H9 (cell line): Measurements from ENCODE around the gene PLS3. TPM values are rescaled to one million over a fixed set of nuclear protein-coding genes. Genes with fewer than 3 reads are reported as not detected.

Experiments
- DNase-seq: peaks from one replicate; pipeline ENCODE4 v3.0.0-alpha.2; 2017
- H2AFZ ChIP-seq: one replicate; pipeline ENCODE4 v1.6.1; 2013; ENCODE audit warnings: mild to moderate bottlenecking, low read length, control low read depth, moderate library complexity
- H2AK5ac ChIP-seq: 2 replicates; pipeline ENCODE4 v1.6.1; 2013; ENCODE audit warnings: low read length, control low read depth, mixed read lengths; ENCODE audit not compliant: insufficient read length
- H2BK120ac ChIP-seq: one replicate; pipeline ENCODE4 v1.6.1; 2013; ENCODE audit warnings: low read depth, mild to moderate bottlenecking, low read length, control low read depth, inconsistent platforms; ENCODE audit not compliant: poor library complexity, severe bottlenecking
- H2BK12ac ChIP-seq: 2 replicates; pipeline ENCODE4 v1.6.1; 2013; ENCODE audit warnings: low read length, control low read depth, mixed read lengths, low read depth; ENCODE audit not compliant: insufficient read length
- H2BK15ac ChIP-seq: 2 replicates; pipeline ENCODE4 v1.6.1; 2013; ENCODE audit warnings: low read depth, low read length, control low read depth
- H2BK20ac ChIP-seq: one replicate; pipeline ENCODE4 v1.6.1; 2013; ENCODE audit warnings: low read depth, mild to moderate bottlenecking, low read length, control low read depth, inconsistent platforms; ENCODE audit not compliant: poor library complexity, severe bottlenecking
- H2BK5ac ChIP-seq: 2 replicates; pipeline ENCODE4 v1.6.1; 2013; ENCODE audit warnings: low read length, control low read depth, mixed read lengths; ENCODE audit not compliant: insufficient read length
- H3K14ac ChIP-seq: 2 replicates; pipeline ENCODE4 v1.6.1; 2013; ENCODE audit warnings: low read length, control low read depth; ENCODE audit not compliant: insufficient read depth
- H3K18ac ChIP-seq: 2 replicates; pipeline ENCODE4 v1.6.1; 2013; ENCODE audit warnings: low read depth, mild to moderate bottlenecking, mixed read lengths, low read length, control low read depth; ENCODE audit not compliant: insufficient read length
- H3K23ac ChIP-seq: 2 replicates; pipeline ENCODE4 v1.6.1; 2013; ENCODE audit warnings: low read length, control low read depth, mixed read lengths, low read depth; ENCODE audit not compliant: insufficient read length
- H3K23me2 ChIP-seq: 2 replicates; pipeline ENCODE4 v1.6.1; 2013; ENCODE audit warnings: low read depth, mild to moderate bottlenecking, mixed read lengths, low read length, control low read depth; ENCODE audit not compliant: insufficient read length, poor library complexity, severe bottlenecking
- H3K27ac ChIP-seq: 2 replicates; pipeline ENCODE4 v1.5.1; 2013; ENCODE audit warnings: low read length, control low read depth, mixed read lengths, low read depth; ENCODE audit not compliant: insufficient read length
- H3K27me3 ChIP-seq: 2 replicates; pipeline ENCODE4 v1.6.1; 2013; ENCODE audit warnings: low read length, control low read depth, inconsistent platforms; ENCODE audit not compliant: insufficient read depth
- H3K4ac ChIP-seq: 2 replicates; pipeline ENCODE4 v1.6.1; 2013; ENCODE audit warnings: low read depth, mild to moderate bottlenecking, control low read depth, inconsistent platforms, low read length, moderate library complexity
- H3K4me1 ChIP-seq: 2 replicates; pipeline ENCODE4 v1.6.1; 2013; ENCODE audit warnings: low read length, control low read depth, inconsistent platforms; ENCODE audit not compliant: insufficient read depth
- H3K4me2 ChIP-seq: 2 replicates; pipeline ENCODE4 v1.6.1; 2013; ENCODE audit warnings: low read length, control low read depth, mixed read lengths; ENCODE audit not compliant: insufficient read length, insufficient read depth
- H3K56ac ChIP-seq: 2 replicates; pipeline ENCODE4 v1.6.1; 2013; ENCODE audit warnings: low read depth, mild to moderate bottlenecking, mixed read lengths, low read length, control low read depth; ENCODE audit not compliant: insufficient read length
- H3K79me1 ChIP-seq: 2 replicates; pipeline ENCODE4 v1.6.1; 2013; ENCODE audit warnings: low read depth, mild to moderate bottlenecking, moderate library complexity, low read length, control low read depth, inconsistent platforms; ENCODE audit not compliant: insufficient read depth, poor library complexity, severe bottlenecking
- H3K79me2 ChIP-seq: 2 replicates; pipeline ENCODE4 v1.6.1; 2013; ENCODE audit warnings: low read length, control low read depth, inconsistent platforms; ENCODE audit not compliant: insufficient read depth
- H3K9ac ChIP-seq: 2 replicates; pipeline ENCODE4 v1.6.1; 2013; ENCODE audit warnings: low read length, control low read depth, mixed read lengths; ENCODE audit not compliant: insufficient read length; ENCODE audit errors: extremely low read depth
- H3K9me3 ChIP-seq: one replicate; pipeline ENCODE4 v1.6.1; 2013; ENCODE audit warnings: low read depth, low read length, inconsistent platforms; ENCODE audit not compliant: control insufficient read depth
- H3T11ph ChIP-seq: one replicate; pipeline ENCODE4 v1.6.1; 2013; ENCODE audit warnings: mild to moderate bottlenecking, low read length, control low read depth, inconsistent platforms
- H4K20me1 ChIP-seq: one replicate; pipeline ENCODE4 v1.6.1; 2013; ENCODE audit not compliant: control insufficient read depth, insufficient read length, insufficient read depth
- H4K5ac ChIP-seq: 2 replicates; pipeline ENCODE4 v1.6.1; 2013; ENCODE audit warnings: low read depth, mild to moderate bottlenecking, mixed read lengths, low read length, control low read depth; ENCODE audit not compliant: insufficient read length
- H4K8ac ChIP-seq: replicated peaks from 2 replicates; pipeline ENCODE4 v1.6.1; 2013; ENCODE audit warnings: low read length, control low read depth, mixed read lengths, low read depth; ENCODE audit not compliant: insufficient read length
- H4K91ac ChIP-seq: 2 replicates; pipeline ENCODE4 v1.6.1; 2013; ENCODE audit warnings: low read depth, mild to moderate bottlenecking, moderate library complexity, mixed read lengths, low read length, control low read depth; ENCODE audit not compliant: insufficient read length
- H3K27ac Mint-ChIP-seq, 3 experiments: 2 replicates in 2 of 3; 3 replicates in 1 of 3; pipeline ENCODE4 v1.8.0; 2020 to 2021; ENCODE audit warnings: mixed read lengths in 3 of 3, mild to moderate bottlenecking in 1 of 3, moderate library complexity in 1 of 3
- H3K27me3 Mint-ChIP-seq: 2 replicates; pipeline ENCODE4 v1.8.0; 2021; ENCODE audit warnings: low read depth, mild to moderate bottlenecking, moderate library complexity, mixed read lengths
- H3K36me3 Mint-ChIP-seq, 3 experiments: 2 replicates in 2 of 3; 3 replicates in 1 of 3; pipeline ENCODE4 v1.8.0; 2020 to 2021; ENCODE audit warnings: low read depth in 3 of 3, mixed read lengths in 3 of 3; ENCODE audit not compliant: insufficient read depth in 1 of 3
- H3K4me1 Mint-ChIP-seq, 2 experiments: 2 replicates each; pipeline ENCODE4 v1.8.0; 2020; ENCODE audit warnings: mixed read lengths in 2 of 2
- H3K4me3 Mint-ChIP-seq, 2 experiments: 2 replicates in 1 of 2; 3 replicates in 1 of 2; pipeline ENCODE4 v1.8.0; 2020 to 2021; ENCODE audit warnings: mild to moderate bottlenecking in 2 of 2, mixed read lengths in 2 of 2, moderate library complexity in 1 of 2
- H3K9me3 Mint-ChIP-seq, 2 experiments: 2 replicates in 1 of 2; 3 replicates in 1 of 2; pipeline ENCODE4 v1.8.0; 2020; ENCODE audit warnings: mild to moderate bottlenecking in 2 of 2, mixed read lengths in 2 of 2, moderate library complexity in 1 of 2
- CTCF ChIP-seq: fragments of 200-600 bp; sonication (generic); conservative IDR thresholded peaks from 3 replicates; pipeline ENCODE4 v1.8.0; 2021; ENCODE audit warnings: antibody characterized with exemption, mild to moderate bottlenecking
- WGBS: extraction: QIAGEN DNeasy Blood & Tissue Kit; methylation state at CpG from one replicate; pipeline ENCODE4 v1.1.7; 2013; ENCODE audit warnings: missing lambda C conversion rate, low lambda C conversion rate, mixed read lengths; ENCODE audit not compliant: insufficient read length; ENCODE audit errors: extremely low coverage; 5-methylcytosine and 5-hydroxymethylcytosine counted together
- total RNA-seq: library from RNA; stranded (reverse); gene quantifications from 2 replicates; pipeline ENCODE4 v1.2.1, GENCODE V29; 2021

The PLS3 gene
- total RNA-seq, 1 experiment from 2014 or later = 315 TPM

DNA sequence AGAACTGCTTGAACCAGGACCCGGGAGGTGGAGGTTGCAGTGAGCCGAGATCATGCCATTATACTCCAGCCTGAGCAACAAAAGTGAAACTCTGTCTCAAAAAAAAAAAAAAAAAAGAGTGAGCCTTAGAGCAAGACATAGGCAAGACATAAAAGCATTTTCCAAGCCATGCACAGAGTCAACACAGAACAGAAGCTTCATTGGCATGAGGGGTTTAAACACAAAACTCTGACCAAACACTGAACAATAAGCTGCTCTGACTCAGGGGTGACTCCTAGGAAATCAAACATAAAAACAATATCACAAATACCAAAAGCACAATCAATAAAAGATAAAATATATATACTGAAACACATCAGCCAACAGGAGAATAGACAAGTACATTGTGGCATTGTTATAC is 136.8 kb downstream of the PLS3 start:
- no peaks in the 10 kb centered on the region for H3K79me1 ChIP-seq
- H3K4me2 ChIP-seq = no peak overlapping the region
- H3K23me2 ChIP-seq = no peaks in the 10 kb centered on the region
- no peaks in the 10 kb centered on the region; a peak in 2 of 5 replicates for H3K9me3 Mint-ChIP-seq
- no peaks in the 10 kb centered on the region for H3K36me3 Mint-ChIP-seq
- H3K4me3 Mint-ChIP-seq = no peak overlapping the region
- no peak overlapping the region for H2AFZ ChIP-seq
- H3K14ac ChIP-seq = no peak overlapping the region
- no peak overlapping the region for H2BK12ac ChIP-seq
- H3K18ac ChIP-seq = no peak overlapping the region
- no peaks in the 10 kb centered on the region for H3K9me3 ChIP-seq
- H4K20me1 ChIP-seq = no peaks in the 10 kb centered on the region
- no peak overlapping the region for H3T11ph ChIP-seq
- 0 out of 2 replicates have a peak, but pooled peaks cover 1% of the 10 kb centered on the region for H3K27me3 Mint-ChIP-seq
- no peaks in the 10 kb centered on the region for H3K79me2 ChIP-seq
- DNase-seq = no peak
- peaks cover 17% of the 10 kb centered on the region for H3K4me1 ChIP-seq
- H3K27me3 ChIP-seq = no peaks in the 10 kb centered on the region
- no peak overlapping the region for H3K27ac Mint-ChIP-seq
- H2AK5ac ChIP-seq = no peak overlapping the region
- no peak overlapping the region for H3K27ac ChIP-seq
- no peak for TF ChIP-seq CTCF
- H2BK120ac ChIP-seq = no peak overlapping the region
- no peak overlapping the region for H2BK5ac ChIP-seq
- H3K4ac ChIP-seq = no peak overlapping the region
- no peak overlapping the region for H4K5ac ChIP-seq
- no peak overlapping the region for H3K56ac ChIP-seq
- H4K8ac ChIP-seq = no peak overlapping the region
- no peak overlapping the region for H3K23ac ChIP-seq
- no peak overlapping the region for H3K9ac ChIP-seq
- H2BK20ac ChIP-seq = no peak overlapping the region
- WGBS = no CpG with 5 or more reads among the region's 2 CpGs
- H4K91ac ChIP-seq = no peak overlapping the region
- peaks cover 46 to 47% of the 10 kb centered on the region in 2 experiments for H3K4me1 Mint-ChIP-seq
- no peak overlapping the region for H2BK15ac ChIP-seq
